ENCODE results near the gene GLIPR1L1. TPM values are rescaled to one million over a fixed set of nuclear protein-coding genes. Genes with fewer than 3 reads are reported as not detected.
"Not testable (repeated sequence)": the region's sequence is repeated elsewhere in the genome, so short reads cannot be mapped to it uniquely, and the experiment has no call there.

Gene GLIPR1L1
- total RNA-seq, 4 donors from 2014 or later, result not detected

GRCh38 chr12:75341873-75342272 is 7.4 kb downstream of the GLIPR1L1 start:
- no peak for ATAC-seq

GRCh38 chr12:75345531-75345930 is 11.1 kb downstream of the GLIPR1L1 start:
- Histone ChIP-seq H3K4me1 (no peaks in the 10 kb centered on the region), H3K9me3 (no peaks in the 10 kb centered on the region), H3K27ac (no peak overlapping the region), H3K36me3 (no peaks in the 10 kb centered on the region), H3K27me3 (no peaks in the 10 kb centered on the region), H3K4me3 (no peak overlapping the region)
- WGBS, 2 donors (ENCODE audit: low coverage in 1 of 2), result 67 to 82% methylated on average over 2 of the region's 2 CpGs
- no peak for TF ChIP-seq POLR2AphosphoS5 (IDR thresholded peaks at IDR 0.05)
- no peak for TF ChIP-seq CTCF (IDR thresholded peaks at IDR 0.05)
- no peak for TF ChIP-seq EP300 (IDR thresholded peaks at IDR 0.05)
- no peak for TF ChIP-seq POLR2A (IDR thresholded peaks at IDR 0.05)
- ATAC-seq, result no peak

More at GRCh38 chr12:75341873-75342272, 7.4 kb downstream of the GLIPR1L1 start:
- no peaks in the 10 kb centered on the region for H3K36me3 ChIP-seq
- no peaks in the 10 kb centered on the region for H3K9me3 ChIP-seq
- TF ChIP-seq EP300 (IDR thresholded peaks at IDR 0.05), result no peak
- no peak for TF ChIP-seq POLR2A (IDR thresholded peaks at IDR 0.05)
- TF ChIP-seq CTCF (IDR thresholded peaks at IDR 0.05), result no peak
- no peak for TF ChIP-seq POLR2AphosphoS5 (IDR thresholded peaks at IDR 0.05)
- 83 to 88% methylated on average over 1 to 4 of the region's 5 CpGs for WGBS, 2 donors (ENCODE audit: low coverage in 1 of 2)
- H3K27ac ChIP-seq, result no peak overlapping the region
- H3K4me1 ChIP-seq, result no peaks in the 10 kb centered on the region
- H3K4me3 ChIP-seq, result no peak overlapping the region
- no peaks in the 10 kb centered on the region for H3K27me3 ChIP-seq

- H3K4me1 ChIP-seq, ATAC-seq, H3K36me3 ChIP-seq, H3K27me3 ChIP-seq, H3K4me3 ChIP-seq, H3K27ac ChIP-seq, H3K9me3 ChIP-seq: not testable (repeated sequence)
- 90 to 94% methylated on average over 4 to 6 of the region's 6 CpGs for WGBS, 2 donors (ENCODE audit: low coverage in 1 of 2)
These were observed 11.7 kb downstream of the GLIPR1L1 start for GRCh38 chr12:75346215-75346614.

- peaks cover 0 to 7% (median 0%) of the 10 kb centered on the region in 3 donors for H3K9me3 ChIP-seq
- H3K27me3 ChIP-seq, result no peaks in the 10 kb centered on the region
- H3K4me1 ChIP-seq, result no peaks in the 10 kb centered on the region
- H3K27ac ChIP-seq, result no peak overlapping the region
- H3K36me3 ChIP-seq, result no peaks in the 10 kb centered on the region
- TF ChIP-seq CTCF (IDR thresholded peaks at IDR 0.05) (no peak), POLR2AphosphoS5 (IDR thresholded peaks at IDR 0.05) (no peak), EP300 (IDR thresholded peaks at IDR 0.05) (no peak), POLR2A (IDR thresholded peaks at IDR 0.05) (no peak)
- ATAC-seq, result no peak
- H3K4me3 ChIP-seq, result no peak overlapping the region
- WGBS, 2 donors (ENCODE audit: low coverage in 1 of 2), result 80 to 94% methylated on average over 3 of the region's 4 CpGs
These were observed 15.5 kb downstream of the GLIPR1L1 start for GRCh38 chr12:75349946-75350345.

- 100% methylated on average over 1 of the region's 2 CpGs; no CpG with 5 or more reads in 1 of the 2 donors for WGBS, 2 donors (ENCODE audit: low coverage in 1 of 2)
These were observed 15.9 kb downstream of the GLIPR1L1 start for GRCh38 chr12:75350413-75350812.

More at GRCh38 chr12:75350413-75350812, 15.9 kb downstream of the GLIPR1L1 start:
- H3K4me1 ChIP-seq, result no peaks in the 10 kb centered on the region
- no peak for TF ChIP-seq POLR2AphosphoS5 (IDR thresholded peaks at IDR 0.05)
- TF ChIP-seq EP300 (IDR thresholded peaks at IDR 0.05), result no peak
- no peak for TF ChIP-seq CTCF (IDR thresholded peaks at IDR 0.05)
- no peak for TF ChIP-seq POLR2A (IDR thresholded peaks at IDR 0.05)
- H3K9me3 ChIP-seq, result peaks cover 0 to 10% (median 0%) of the 10 kb centered on the region in 3 donors
- no peaks in the 10 kb centered on the region for H3K36me3 ChIP-seq
- no peaks in the 10 kb centered on the region for H3K27me3 ChIP-seq
- H3K27ac ChIP-seq, result no peak overlapping the region
- no peak overlapping the region for H3K4me3 ChIP-seq
- ATAC-seq, result no peak

Measured in gastroesophageal sphincter (tissue), 4 donors.